Measurements from ENCODE around the gene IGFBP7.

DNA sequence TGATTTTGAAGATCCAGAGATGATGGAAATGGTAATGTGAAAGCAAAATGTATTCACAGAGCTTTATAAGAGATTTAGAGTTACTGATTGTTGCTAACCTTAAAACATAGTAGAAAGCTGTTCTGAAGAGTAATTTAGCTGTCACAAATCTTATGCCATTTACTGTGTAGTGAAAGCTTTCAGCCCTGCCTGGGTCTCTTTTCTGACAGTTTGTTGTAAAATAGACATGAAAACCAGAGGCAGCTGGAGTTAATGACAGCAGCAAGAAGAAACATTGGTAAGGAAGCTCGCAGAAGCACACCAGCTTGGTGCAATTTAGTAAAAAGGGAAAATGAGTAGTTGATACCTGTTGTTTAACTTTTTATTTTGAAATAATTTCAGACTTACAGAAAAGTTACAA lies 110.4 kb downstream of the IGFBP7 start:
- TF ChIP-seq CTCF (IDR thresholded peaks at IDR 0.05) (no peak), POLR2AphosphoS5 (IDR thresholded peaks at IDR 0.05; ENCODE audit: insufficient read depth in 1 of 2, low read depth in 1 of 2) (no peak), POLR2A (IDR thresholded peaks at IDR 0.05) (no peak)

Data from vagina (tissue), 2 donors.